HG03565 (cell line): ENCODE measurements around the gene THSD7B.
"Not testable (repeated sequence)": the region's sequence is repeated elsewhere in the genome, so short reads cannot be mapped to it uniquely, and the experiment has no call there.

Source experiments
- ATAC-seq: cut with Tn5 transposase; IDR thresholded peaks from one replicate; pipeline ENCODE4 v1.9.1; 2021; ENCODE audit warnings: mild to moderate bottlenecking, moderate library complexity; ENCODE audit not compliant: unreplicated experiment

THSD7B gene

GRCh38 chr2:137655814-137656213 is 890.5 kb downstream of the THSD7B start:
- no peak for ATAC-seq

DNA sequence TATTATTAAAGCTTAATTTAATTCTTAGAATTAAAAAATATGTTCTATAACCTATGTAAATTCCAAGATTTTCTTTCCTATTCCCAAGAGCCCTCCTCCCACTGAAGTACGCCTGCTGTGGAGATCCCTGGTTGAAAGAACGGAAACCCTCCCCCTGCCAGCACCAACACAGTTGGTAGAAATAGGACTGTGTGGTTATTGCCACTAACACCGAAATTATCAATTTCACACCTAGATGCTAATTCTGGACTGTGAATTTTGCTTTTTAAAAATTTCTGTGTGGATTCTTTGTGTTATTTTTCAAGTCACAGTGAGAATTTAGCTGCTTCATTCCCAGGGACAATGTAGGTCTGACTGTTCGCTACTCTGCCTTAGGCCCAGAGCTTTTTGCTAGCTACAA is 893.1 kb downstream of the THSD7B start:
- ATAC-seq, result no peak

DNA sequence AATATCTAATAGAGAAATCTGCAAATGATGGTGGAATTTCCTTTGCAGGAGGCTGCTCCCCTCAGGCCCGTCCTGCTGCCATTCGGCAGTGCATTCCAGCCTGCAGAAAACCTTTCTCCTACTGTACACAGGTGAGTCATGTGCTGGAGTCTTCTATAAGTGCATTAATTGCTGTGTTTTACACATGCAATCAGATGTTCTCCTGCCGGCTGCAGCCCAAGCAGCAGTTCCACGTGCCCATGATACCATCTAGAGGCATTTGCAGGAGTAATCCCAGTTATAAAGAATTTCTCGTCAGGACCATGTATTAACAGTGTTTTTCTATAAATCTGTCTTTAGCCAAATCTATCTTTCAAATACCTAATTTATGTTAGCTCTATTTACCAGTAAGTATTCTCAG is 894.3 kb downstream of the THSD7B start:
- ATAC-seq, result no peak

GRCh38 chr2:137670111-137670510 is 904.8 kb downstream of the THSD7B start:
- no peak for ATAC-seq

DNA sequence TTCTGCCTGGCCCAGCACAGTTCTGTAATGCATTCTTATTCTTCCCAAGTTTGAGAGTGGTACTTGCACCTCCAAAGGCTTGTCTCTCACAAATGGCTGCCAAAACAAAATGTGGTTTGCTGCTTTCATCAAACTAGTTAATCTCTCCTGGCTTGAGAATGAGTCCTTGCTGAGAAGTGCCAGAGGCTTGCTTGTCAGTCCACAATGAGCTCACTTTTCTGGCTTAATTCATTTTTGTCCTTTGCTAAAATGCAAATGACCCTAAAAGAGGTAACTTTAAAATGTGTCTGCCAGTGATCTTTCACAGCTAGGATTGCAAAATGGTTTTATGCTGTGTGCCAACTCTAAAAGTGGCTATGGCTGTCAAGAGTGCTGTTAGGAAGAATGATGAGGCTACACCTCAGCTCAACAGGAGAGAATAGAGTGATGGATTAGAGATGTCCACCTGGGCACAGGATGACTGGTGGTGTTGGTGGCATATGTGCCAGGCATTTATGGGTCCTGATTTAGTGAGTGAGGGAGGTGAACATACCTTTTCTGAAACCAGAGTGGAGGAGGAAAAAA is 907.7 kb downstream of the THSD7B start:
- no peak for ATAC-seq

DNA sequence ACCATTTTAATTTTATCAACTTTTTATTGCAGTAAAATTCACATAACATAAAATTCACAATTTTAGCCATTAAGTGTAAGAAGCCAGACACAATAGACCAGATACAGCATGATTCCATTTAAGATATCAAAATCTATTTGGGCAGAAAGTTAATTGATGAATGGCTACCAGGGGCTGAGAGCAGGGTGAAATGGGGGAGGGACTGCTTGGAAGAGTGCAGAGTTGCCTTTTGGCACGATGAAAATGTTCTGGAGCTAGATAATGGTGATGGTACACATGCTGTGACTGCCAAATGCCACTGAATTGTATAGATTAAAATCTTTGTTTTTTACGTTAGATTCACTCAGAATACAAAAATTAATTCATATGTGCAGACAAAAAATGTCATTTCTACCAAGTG is 909.6 kb downstream of the THSD7B start:
- no peak for ATAC-seq

DNA sequence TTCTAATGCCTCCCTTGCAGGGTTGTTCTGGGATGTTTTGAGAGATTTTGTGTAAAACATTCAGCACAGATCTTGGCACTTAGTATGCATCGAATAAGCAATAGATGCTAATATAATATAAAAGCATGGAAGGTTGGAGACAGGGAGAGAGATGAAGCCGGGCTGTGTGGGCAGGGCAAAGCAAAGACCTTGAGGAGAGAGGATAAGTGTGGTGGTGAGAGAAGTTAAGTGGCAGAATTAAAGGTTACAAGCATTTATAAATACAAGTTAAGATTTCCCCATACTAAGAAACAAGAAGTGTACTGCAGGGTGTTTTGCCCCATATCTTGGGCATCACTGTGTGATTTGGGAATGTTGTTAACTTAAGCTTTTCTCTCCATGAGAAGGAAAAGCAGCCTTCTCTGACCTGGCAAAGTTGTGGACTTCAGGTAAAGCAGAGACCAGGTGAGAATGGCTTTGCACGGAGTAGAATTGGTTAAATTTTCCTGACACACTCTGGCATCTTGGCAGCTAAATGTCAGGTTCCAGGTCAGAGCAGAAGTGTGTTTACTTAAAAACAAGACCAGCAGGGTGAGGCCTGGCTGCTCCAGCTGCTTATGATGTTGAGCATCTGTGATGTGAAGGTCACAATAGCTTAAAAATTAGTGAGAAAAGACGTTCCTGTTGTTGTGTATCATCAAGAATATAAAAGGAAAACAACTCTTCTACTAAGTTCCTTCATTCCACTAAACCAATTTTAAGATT is 910.4 kb downstream of the THSD7B start:
- no peak for ATAC-seq

DNA sequence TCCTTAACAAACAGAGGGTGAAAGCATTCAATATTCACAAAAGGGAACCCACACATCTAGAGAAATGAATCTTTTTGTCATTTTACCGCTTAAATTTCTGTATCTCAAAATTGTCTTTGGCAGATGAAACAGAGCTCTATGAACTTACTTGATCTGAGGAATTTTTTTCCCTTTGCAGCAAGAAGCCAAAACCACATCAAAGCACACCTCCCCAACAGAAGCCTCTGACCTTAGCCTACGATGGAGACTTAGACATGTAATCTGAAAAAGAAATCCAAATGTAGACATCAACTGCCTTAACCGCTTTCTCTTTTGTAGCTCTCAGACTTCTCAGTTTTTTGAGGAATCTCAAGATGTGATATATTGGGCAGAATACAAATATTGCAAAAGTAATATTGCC is 911.0 kb downstream of the THSD7B start:
- no peak for ATAC-seq

- no peak for ATAC-seq
Measured at GRCh38 chr2:137677466-137677865, 912.1 kb downstream of the THSD7B start.

DNA sequence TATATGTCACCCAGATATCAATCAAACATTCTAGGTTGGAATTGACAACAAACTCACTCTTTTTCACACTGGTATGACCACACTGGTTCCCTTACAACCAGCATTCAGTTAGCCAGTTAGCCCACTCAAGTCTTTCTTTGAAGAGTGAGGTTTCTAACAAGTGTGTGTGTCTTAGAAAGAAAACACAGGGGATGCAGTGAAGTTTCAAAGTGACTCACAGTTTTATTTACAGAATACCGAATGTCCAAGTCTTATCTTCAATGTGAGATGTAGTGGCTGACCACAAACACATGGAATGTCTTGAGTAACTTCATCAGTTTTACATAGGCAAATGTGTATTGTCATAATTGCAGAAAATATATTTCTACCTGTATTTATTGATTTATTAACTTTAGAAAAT is 924.2 kb downstream of the THSD7B start:
- no peak for ATAC-seq

- no peak for ATAC-seq
Measured at GRCh38 chr2:137693534-137693933, 928.2 kb downstream of the THSD7B start.

GRCh38 chr2:137696916-137697315 is 931.6 kb downstream of the THSD7B start:
- ATAC-seq, result no peak

GRCh38 chr2:137700250-137700649 is 934.9 kb downstream of the THSD7B start:
- ATAC-seq, result not testable (repeated sequence)

DNA sequence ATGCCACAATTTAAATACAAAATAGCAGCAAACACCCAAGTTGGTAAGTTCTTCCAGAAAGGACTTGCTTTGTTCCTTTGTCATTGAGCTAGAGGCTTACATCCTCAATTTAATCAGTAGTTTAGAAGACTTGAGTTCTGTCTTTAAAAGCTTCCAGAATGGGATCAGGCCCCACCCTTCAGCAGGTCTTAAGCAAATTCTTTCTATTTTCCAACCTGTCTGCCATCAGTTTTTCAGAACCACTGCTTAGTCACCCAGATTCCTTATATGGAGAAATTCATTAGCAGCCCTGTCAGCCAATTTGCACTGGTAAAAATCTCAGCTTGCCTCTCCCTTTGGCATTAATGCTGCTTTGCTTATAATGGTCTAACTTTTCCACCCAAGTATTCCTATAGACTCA is 935.3 kb downstream of the THSD7B start:
- no peak for ATAC-seq

DNA sequence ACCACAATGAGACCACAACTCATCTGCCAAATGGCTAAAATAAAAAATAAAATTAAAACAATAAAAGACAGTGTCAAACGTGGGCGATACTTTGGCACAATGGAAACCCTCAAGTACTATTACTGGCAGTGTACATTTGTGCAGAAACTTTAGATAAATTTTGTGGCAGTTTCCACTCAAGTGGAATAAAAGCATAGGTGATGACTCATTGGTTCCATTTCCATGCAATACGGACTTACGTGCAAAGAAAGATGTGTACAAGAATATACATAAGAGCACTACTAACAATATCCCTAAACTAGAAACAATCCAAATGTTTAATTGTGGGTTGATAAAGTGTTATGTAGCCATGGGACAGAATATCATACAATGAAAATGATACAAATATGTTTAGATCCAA is 940.0 kb downstream of the THSD7B start:
- no peak for ATAC-seq

DNA sequence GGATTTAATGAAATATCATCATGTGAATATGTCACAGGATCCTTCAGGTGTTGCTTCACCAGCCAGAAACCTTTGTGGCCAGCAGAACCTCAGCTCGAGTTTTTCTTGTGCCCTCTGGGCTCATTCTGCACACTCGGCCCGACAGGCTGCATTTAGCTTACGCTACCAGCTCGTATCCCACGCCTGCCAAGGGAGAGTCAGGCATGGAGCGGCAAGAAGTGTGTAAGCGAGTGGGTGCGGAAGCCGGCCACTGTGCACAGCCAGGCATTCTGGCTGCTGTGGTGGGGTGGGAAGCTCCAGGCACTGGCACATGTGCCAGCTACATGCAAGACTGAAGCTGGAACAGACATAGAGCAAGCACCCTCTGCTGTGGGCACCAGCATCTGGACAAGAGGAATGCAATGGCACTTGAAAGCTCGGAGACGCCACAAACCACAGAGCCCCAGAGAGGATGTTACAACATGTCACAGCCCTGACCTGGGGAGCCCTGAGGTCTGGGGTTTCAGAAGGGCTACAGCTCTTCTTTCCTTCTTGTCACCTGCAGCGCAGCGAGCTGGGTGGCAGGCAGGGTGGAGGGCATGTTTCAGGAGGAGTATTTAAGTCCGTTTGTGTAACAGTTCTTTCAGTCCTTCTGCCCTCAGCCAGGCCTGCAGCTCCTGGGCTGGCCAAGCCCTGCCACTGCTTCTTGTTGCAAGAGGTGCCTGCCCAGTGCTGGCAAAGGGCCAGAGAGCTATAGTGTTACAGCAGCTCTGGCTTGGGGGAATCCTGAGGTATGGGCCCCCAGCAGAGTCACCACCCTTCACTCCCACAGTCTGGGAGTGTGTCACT is 941.7 kb downstream of the THSD7B start:
- ATAC-seq, result no peak

DNA sequence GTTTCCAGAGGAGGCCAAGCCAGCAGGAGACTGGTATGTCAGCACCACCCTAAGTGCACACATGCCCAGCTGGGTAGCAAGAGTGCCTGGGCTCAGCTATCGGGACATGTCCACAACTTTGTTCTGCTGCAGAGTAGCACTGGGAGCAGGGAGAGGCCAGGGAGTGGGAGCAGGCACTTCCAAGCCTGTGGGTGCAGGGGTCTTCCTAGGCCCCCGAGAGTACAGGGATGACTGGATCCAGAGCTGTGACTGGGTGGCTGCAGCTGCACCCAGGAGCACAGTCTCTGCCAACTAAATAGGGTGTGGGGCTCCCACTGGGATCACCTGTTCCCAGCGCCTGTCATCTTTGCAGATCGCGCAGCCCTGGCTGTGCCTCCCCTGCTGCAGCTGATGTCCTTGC is 943.0 kb downstream of the THSD7B start:
- no peak for ATAC-seq

DNA sequence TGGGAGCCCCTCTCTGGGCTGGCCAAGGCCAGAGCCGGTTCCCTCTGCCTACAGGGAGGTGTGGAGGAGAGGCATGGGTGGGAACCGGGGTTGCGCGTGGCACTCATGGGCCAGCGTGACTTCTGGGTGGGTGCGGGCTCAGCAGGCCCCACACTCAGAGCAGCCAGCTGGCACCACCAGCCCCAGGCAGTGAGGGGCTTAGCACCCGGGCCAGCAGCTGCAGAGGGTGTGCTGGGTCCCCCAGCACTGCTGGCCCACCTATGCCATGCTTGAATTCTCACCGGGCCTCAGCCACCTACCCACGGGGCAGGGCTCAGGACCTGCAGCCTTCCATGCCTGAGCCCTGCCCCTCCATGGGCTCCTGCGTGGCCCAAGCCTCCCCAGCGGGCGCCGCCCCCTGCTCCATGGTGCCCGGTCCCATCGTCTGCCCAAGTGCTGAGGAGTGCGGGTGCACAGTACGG is 950.4 kb downstream of the THSD7B start:
- no peak for ATAC-seq

DNA sequence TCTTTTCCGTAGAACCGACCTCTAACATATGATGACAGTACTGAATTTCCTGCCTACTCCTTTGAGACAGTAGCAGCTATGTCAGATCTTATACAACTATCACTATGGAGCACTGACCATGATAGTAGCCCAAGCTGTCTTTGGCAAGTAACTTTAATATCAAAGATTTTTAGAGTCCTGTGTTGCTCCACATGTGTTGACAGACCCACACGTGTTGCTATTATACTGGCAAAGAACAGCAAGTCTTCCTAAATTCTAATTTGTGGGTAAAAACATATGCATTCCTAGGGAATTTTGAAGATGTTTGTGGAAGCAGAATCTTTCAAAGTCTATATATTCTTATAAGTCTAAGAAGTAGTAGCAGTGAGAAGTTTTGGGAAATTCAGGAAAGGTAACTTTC is 953.4 kb downstream of the THSD7B start:
- ATAC-seq, result no peak

DNA sequence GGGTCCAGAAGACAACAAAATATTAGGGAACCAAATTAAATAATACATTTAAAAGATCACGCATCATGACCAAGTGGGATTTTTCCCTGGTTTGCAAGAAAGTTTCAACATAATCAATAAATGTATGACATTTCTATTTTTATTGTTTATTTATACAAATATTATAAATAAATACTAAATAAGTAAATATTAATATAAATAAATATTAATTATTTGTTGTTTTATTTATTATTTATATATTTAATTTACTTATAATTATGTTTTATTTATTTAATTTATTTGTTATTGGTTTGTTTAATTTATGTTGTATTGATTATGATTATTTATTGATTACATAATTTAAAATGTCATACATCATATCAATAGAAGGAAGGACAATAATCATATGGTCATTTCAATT is 956.4 kb downstream of the THSD7B start:
- ATAC-seq, result no peak

- ATAC-seq, result no peak
Measured at GRCh38 chr2:137724912-137725311, 959.6 kb downstream of the THSD7B start.
